Globus pallidus (tissue), 1 donor: Measurements from ENCODE around the gene CPVL.
A peak's percentile ranks its signal among the peaks of the same experiment; 100 is the strongest.

Experiments
- DNase-seq: peaks from one replicate; pipeline ENCODE4 v3.0.0-alpha.2; 2015; ENCODE audit warnings: low spot score

Gene CPVL

GRCh38 chr7:29090836-29091601 lies 55.3 kb downstream of the CPVL start:
- no peak for DNase-seq

GRCh38 chr7:29090151-29090805 lies 56.1 kb downstream of the CPVL start:
- DNase-seq: no peak

DNA sequence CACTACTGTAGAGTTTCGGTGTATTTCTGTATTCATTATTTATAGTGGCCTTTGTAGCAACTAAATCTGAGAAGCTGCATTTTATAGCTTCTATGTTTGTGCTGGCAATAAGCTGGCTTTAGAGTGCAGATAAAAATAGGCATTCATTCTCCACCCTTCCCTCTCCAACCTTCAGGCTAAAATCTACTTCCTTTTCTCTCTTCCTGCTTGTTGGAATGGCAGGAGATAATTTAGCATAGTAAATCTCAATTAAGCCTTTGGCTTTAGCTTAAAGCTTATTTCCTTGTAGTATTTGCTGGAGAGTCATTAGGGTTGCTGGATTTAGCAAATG lies 58.5 kb downstream of the CPVL start:
- no peak for DNase-seq

GRCh38 chr7:29086545-29086944 lies 59.8 kb downstream of the CPVL start:
- no peak for DNase-seq

DNA sequence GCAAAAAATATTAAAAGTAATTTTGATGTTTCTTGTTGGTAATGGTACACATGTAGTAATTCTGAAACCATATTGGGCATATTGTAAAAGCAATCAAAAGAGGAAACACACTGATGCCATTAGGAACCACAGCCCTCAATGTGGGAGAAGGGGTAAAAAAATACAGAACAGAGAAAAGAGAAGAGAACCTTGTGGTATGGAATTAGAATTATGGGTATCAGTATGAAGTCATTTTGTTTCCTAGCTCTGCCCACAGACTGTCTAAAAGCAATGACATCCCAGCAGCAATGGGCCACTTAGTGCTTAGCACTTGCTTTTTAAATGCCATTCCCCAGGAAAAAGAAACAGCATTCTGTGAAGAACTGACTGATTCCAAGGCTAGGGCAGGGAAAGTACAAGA lies 61.5 kb downstream of the CPVL start:
- DNase-seq: no peak

GRCh38 chr7:29080803-29081202 lies 65.5 kb downstream of the CPVL start:
- DNase-seq: no peak

DNA sequence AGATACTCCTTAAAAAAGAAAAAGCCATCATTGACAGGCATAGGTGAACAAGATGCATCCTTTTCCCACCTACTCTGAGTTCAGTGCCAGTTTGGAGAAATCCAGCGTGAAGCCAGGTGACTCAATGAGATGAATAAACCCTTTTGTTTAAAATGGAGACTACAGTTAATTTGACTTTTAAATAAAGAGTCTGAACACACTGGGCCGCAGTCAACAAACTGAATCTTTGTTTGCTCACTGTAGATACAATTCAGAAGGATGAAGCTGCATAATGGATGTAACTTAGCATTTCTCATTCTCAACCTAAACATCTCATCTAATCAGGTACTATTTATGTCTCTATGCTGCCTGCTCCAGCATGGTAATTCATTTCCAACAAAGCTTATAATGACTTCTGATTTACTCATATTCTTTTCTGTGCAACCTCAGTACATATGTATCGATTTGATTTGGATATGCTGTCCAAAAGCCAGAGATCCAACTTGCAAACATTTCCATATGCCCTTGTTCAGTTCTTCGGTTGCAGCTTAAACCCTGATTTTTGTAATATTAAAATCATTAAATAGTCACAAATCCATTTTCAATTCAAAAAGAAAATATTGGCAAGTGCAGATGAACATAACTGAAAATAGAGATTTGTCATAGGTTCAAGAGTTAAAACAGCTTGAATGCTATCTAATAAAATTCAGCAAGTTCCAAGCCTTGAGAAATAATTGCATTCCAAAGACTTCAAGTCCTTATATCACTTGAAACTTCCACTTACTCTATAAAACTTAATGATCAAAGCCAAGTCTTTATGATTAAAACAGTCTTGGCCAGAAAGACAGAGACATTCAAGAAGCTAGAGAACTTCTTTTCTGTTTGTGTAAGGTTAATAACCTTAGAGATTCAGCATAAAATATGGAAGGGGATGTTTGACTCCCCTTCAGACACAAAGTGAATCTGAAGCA lies 67.8 kb downstream of the CPVL start:
- DNase-seq: peak; percentile 51

GRCh38 chr7:29077854-29078253 lies 68.5 kb downstream of the CPVL start:
- no peak for DNase-seq

- DNase-seq: no peak
Measured at GRCh38 chr7:29077176-29077575, 69.2 kb downstream of the CPVL start.

DNA sequence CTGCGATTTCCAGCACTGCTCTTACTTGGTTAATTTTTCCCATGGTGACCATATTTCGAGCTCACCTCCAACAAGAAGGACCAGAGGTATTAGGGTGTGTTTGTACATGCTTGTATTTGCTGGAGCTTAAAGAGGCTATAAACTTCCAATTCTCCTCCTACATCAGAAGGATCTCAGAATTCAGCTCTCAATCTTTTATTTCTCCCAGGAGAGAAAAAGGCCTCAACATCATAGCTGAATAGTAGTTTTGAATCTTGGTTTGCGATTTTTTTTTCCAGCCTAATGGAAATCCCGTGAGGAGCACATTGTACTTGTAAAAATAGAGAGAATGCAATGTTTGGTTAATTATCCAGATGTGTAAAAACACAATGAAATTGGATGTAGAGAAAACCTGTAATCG lies 69.7 kb downstream of the CPVL start:
- no peak for DNase-seq

DNA sequence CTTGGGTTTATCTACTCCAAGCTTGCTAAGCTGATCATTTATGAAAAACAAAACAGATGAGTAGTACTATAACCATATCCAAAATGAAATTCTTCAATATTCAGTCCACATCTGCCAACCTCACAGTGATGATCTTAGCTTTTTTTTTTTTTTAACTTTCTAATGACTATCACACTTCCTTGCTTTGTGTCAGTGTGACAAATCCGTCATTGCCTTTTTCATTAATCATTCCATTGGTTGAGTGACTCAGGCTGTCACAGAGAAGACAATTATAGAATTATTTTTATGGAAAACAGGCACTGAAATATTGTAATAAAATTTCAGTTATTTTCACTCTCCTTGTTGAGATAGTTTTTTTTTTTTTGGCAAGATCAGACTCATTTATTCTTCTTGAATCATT lies 70.7 kb downstream of the CPVL start:
- DNase-seq: no peak

GRCh38 chr7:29071203-29071874 lies 75.0 kb downstream of the CPVL start:
- no peak for DNase-seq

GRCh38 chr7:29066641-29067040 lies 79.7 kb downstream of the CPVL start:
- DNase-seq: no peak

- DNase-seq: no peak
Measured at GRCh38 chr7:29065181-29065857, 81.0 kb downstream of the CPVL start.

DNA sequence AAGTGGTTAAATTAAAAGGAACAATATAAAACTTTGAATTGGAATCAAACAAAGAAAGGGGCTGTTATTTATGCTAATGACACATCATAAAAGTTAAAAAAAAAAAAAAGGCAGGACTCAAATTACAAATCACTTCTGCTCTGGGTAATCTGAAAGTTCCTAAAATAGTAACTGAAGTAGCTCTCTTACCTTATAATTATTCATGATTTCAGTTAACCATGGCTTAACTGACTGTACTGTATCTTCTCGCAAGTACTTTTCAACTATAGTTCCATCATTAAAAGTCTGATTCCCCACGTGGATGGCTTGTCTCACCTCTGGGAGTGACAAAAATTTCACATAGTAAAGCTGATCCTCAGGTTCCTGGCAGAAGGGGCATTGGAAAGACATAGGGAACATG lies 82.5 kb downstream of the CPVL start:
- DNase-seq: no peak

DNA sequence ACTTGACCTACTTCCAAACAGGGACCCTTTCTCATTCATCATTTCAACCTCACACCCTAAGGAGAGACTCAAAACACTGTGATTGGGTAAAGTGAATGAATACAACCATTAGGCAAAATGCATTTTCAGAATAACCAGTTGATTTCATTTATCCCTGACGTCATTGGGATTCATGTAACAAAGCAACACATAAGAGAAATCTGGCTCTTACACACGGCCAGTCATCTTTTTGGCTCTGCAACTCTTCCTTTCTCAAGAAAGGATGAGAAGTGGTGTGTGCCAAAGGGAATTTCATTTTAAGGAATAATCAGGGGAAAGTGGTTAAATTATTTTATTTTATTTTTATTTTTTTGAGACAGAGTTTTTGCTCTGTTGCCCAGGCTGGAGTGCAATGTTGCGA lies 83.1 kb downstream of the CPVL start:
- DNase-seq: no peak

DNA sequence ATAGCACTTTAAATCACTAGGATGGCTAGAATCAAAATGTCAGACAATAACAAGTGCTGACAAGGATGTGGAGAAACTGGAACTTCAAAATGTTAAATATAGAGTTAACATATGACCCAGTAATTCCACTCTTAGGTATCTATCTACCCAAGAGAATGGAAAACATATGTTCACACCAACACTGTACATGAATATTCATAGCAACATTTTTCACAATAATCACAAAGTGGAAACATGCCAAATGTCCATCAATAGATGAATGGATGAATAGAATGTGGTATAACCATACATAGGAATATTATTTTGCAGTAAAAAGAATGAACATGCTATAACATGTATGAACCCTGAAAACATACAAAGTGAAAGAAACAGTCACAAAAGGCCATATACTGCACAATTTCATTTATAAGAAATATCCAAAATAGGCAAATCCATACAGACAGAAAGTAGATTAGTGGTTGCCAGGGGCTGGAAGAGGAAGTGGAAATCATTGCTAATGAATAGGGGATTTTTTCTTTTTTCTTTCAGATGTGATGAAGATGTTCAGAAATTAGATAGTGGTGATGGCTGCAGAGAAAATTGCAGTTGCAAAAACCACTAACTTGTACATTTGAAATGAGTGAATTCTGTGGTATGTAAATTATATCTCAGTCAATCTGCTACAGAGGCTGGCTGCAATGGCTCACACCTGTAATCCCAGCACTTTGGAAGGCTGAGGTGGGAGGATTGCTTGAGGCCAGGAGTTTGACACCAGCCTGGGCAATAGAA lies 93.0 kb downstream of the CPVL start:
- no peak for DNase-seq

DNA sequence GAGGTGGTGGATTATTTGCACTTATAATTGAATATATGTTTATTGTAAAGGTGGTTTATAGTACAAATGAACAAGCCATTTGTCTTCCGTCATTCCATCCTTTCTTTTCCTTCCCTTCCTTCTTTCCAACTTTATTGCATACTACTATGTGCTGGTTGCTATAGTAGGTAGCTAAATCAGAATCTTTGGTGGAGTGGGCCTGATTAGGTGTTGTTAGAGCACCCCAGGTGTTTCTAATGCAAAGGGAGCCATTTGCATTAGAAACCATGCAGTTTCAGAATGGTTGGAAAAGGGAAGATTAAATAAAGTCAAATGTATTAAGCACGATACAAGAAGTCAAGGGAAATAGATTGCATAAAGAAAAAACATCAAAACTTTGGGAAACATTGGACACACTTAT lies 99.4 kb downstream of the CPVL start:
- no peak for DNase-seq

DNA sequence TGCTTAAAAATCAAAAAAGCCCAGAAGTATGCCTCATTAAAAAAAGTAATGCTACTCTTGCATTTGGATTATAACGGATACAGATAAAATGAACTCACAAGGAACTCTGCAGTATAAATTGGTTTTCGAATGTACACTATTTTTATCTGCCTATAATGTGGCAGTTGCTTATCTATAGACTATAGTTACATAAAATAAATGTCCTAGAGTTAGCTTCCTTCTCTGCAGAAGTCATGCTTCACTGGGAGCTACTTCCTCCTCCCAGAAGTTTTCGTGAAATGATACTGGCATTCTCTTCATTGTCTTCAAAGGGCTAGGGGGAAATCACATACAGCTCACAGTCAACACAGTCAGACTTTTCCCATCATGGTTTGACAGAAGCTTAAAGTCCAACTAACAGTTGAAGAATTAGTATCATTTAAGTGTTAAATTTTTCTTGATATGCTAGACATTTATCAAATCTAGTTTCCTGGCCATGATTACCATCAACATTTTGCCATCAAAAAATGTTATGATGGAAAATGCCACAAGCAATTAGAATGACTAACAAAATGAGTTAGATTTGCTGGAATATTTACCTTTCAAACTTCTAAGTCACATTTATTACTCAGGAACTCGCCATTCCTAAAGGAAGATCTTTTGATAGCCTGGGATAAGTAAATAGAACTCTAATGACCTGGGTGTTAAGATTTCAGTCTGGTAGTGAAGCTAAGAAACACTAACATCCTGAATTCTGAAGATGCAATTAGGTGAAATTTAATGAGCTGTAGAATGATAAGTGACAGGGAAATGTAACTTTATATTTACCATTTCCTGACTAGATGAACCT lies 100.9 kb downstream of the CPVL start:
- DNase-seq: no peak

DNA sequence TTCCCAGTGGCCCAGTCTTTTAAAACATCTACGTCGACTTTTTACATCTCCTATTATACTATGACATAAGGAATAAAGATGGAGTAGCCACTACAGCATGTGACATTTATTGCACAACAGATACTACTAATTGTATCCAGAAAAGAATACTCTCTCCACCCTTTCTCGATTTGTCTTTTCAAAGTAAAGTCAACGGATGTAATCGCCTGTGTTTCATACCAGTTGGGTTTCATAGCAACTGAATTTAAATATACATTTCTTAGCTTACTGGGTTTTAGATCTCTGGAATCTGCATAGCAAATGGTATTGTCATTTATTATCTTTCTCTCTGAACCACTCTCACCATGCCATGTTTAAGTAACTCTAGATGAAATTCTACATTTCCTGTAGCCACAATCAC lies 101.8 kb downstream of the CPVL start:
- no peak for DNase-seq
